ENCODE data around the gene NECTIN1.

NECTIN1 gene

GRCh38 chr11:119704849-119705248, 24.2 kb downstream of the NECTIN1 start:
- Mint-ChIP-seq H3K4me1 (peaks cover 4% of the 10 kb centered on the region), H3K36me3 (ENCODE audit: low read depth) (no peaks in the 10 kb centered on the region), H3K4me3 (no peak overlapping the region), H3K27ac (no peak overlapping the region), H3K27me3 (peaks cover 20% of the 10 kb centered on the region), H3K9me3 (no peaks in the 10 kb centered on the region)
- ATAC-seq, result no peak
- DNase-seq, result no peak

GRCh38 chr11:119701591-119702549, 27.1 kb downstream of the NECTIN1 start:
- no peak for DNase-seq
- Mint-ChIP-seq H3K36me3 (ENCODE audit: low read depth) (no peaks in the 10 kb centered on the region), H3K27me3 (peaks cover 1% of the 10 kb centered on the region), H3K4me1 (no peaks in the 10 kb centered on the region), H3K27ac (no peak overlapping the region), H3K9me3 (no peaks in the 10 kb centered on the region), H3K4me3 (no peak overlapping the region)
- ATAC-seq, result no peak

DNA sequence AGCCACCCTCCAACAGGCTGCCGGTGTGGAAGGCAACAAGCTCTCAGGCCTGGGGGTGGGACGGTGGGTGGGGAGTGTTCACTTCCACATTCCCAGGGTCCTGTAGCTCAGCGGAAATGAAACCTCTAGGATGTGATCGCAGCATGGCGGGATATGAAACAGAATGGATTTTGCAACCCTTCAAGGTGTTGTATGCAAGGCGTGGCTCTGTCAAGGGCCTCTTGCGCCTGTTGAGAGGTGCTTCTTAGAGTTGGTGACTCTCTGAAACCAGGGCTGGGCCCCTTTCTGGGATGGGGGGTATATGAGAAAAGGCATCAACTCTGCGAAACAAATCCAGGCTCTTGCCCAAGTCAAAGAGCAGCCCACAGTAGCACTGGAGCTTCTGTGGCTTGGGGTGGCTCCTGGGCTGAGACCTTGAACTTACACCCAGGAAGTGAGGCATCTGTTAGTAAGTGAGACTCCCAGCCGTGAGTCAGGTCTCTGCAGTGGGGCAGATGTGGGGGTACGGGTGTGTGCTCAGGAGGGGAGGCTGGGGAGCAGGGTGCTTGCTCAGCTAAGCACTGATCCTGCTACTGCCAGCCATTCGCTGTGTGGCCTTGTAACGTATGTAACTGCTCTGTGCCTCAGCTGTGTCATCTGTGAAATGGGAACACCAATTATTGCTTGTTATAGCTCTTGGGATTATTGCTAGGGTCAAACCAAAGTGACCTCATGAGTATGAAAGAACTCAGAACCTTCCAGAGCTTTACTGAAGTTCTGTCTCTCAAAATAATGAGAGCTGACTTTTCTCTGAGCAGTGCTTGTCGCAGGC, 28.3 kb downstream of the NECTIN1 start:
- ATAC-seq, result peak; percentile 70
- H3K27ac Mint-ChIP-seq, result no peak overlapping the region
- H3K27me3 Mint-ChIP-seq, result no peaks in the 10 kb centered on the region
- DNase-seq, result no peak
- no peaks in the 10 kb centered on the region for H3K36me3 Mint-ChIP-seq (ENCODE audit: low read depth)
- H3K4me3 Mint-ChIP-seq, result no peak overlapping the region
- H3K9me3 Mint-ChIP-seq, result no peaks in the 10 kb centered on the region
- H3K4me1 Mint-ChIP-seq, result no peaks in the 10 kb centered on the region

GRCh38 chr11:119700030-119700429, 29.0 kb downstream of the NECTIN1 start:
- H3K9me3 Mint-ChIP-seq, result no peaks in the 10 kb centered on the region
- DNase-seq, result no peak
- no peaks in the 10 kb centered on the region for H3K4me1 Mint-ChIP-seq
- H3K27me3 Mint-ChIP-seq, result no peaks in the 10 kb centered on the region
- ATAC-seq, result no peak
- H3K36me3 Mint-ChIP-seq (ENCODE audit: low read depth), result no peaks in the 10 kb centered on the region
- H3K4me3 Mint-ChIP-seq, result no peak overlapping the region
- H3K27ac Mint-ChIP-seq, result no peak overlapping the region

GRCh38 chr11:119699227-119699626, 29.8 kb downstream of the NECTIN1 start:
- no peaks in the 10 kb centered on the region for H3K27me3 Mint-ChIP-seq
- no peaks in the 10 kb centered on the region for H3K36me3 Mint-ChIP-seq (ENCODE audit: low read depth)
- H3K27ac Mint-ChIP-seq, result no peak overlapping the region
- DNase-seq (no peak), ATAC-seq (no peak)
- H3K4me3 Mint-ChIP-seq, result no peak overlapping the region
- H3K4me1 Mint-ChIP-seq, result peaks cover 6% of the 10 kb centered on the region
- no peaks in the 10 kb centered on the region for H3K9me3 Mint-ChIP-seq

GRCh38 chr11:119697882-119698281, 31.1 kb downstream of the NECTIN1 start:
- H3K27ac Mint-ChIP-seq, result no peak overlapping the region
- DNase-seq (no peak), ATAC-seq (no peak)
- H3K4me3 Mint-ChIP-seq, result no peak overlapping the region
- no peaks in the 10 kb centered on the region for H3K27me3 Mint-ChIP-seq
- H3K4me1 Mint-ChIP-seq, result peaks cover 16% of the 10 kb centered on the region
- H3K9me3 Mint-ChIP-seq, result no peaks in the 10 kb centered on the region
- H3K36me3 Mint-ChIP-seq (ENCODE audit: low read depth), result no peaks in the 10 kb centered on the region

- Mint-ChIP-seq H3K27ac (no peak overlapping the region), H3K4me3 (no peak overlapping the region), H3K36me3 (ENCODE audit: low read depth) (no peaks in the 10 kb centered on the region), H3K4me1 (peaks cover 19% of the 10 kb centered on the region), H3K9me3 (no peaks in the 10 kb centered on the region), H3K27me3 (no peaks in the 10 kb centered on the region)
- DNase-seq (no peak), ATAC-seq (no peak)
Observed at GRCh38 chr11:119697445-119697844, 31.6 kb downstream of the NECTIN1 start.

- no peak for DNase-seq
- no peak for ATAC-seq
- Mint-ChIP-seq H3K27me3 (no peaks in the 10 kb centered on the region), H3K36me3 (ENCODE audit: low read depth) (no peaks in the 10 kb centered on the region), H3K4me1 (peaks cover 21% of the 10 kb centered on the region), H3K9me3 (no peaks in the 10 kb centered on the region), H3K4me3 (no peak overlapping the region), H3K27ac (no peak overlapping the region)
Observed at GRCh38 chr11:119696378-119697222, 32.4 kb downstream of the NECTIN1 start.

DNA sequence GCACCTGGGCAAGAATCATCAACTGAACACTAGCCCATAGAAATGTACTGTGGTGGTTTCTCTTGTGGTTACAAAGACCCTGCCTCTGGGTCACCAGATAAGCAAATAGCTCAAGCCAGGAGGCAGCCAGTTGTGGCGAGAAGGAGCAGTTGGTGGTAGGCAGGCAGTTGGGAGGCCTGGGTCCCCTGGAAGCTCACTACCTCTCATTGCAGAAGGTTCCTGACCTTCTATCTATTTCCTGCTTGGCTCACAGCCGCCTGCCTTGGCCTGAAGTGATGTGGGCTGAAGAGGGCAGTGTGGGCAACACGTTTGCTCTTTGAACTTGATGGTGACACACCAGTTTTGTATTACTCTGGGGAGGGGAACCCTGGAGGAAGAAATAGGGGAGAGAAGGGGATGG, 34.7 kb downstream of the NECTIN1 start:
- DNase-seq, result no peak
- no peak overlapping the region for H3K27ac Mint-ChIP-seq
- peaks cover 33% of the 10 kb centered on the region for H3K4me1 Mint-ChIP-seq

GRCh38 chr11:119693253-119693815, 35.7 kb downstream of the NECTIN1 start:
- no peak overlapping the region for H3K27ac Mint-ChIP-seq
- no peaks in the 10 kb centered on the region for H3K36me3 Mint-ChIP-seq (ENCODE audit: low read depth)
- H3K4me1 Mint-ChIP-seq, result peaks cover 33% of the 10 kb centered on the region
- no peak overlapping the region for H3K4me3 Mint-ChIP-seq
- no peak for ATAC-seq
- no peak for DNase-seq
- no peaks in the 10 kb centered on the region for H3K9me3 Mint-ChIP-seq
- H3K27me3 Mint-ChIP-seq, result no peaks in the 10 kb centered on the region

More for the DNA sequence above, 34.7 kb downstream of the NECTIN1 start:
- no peaks in the 10 kb centered on the region for H3K36me3 Mint-ChIP-seq (ENCODE audit: low read depth)
- no peaks in the 10 kb centered on the region for H3K9me3 Mint-ChIP-seq
- no peak for ATAC-seq
- no peak overlapping the region for H3K4me3 Mint-ChIP-seq
- no peaks in the 10 kb centered on the region for H3K27me3 Mint-ChIP-seq

DNA sequence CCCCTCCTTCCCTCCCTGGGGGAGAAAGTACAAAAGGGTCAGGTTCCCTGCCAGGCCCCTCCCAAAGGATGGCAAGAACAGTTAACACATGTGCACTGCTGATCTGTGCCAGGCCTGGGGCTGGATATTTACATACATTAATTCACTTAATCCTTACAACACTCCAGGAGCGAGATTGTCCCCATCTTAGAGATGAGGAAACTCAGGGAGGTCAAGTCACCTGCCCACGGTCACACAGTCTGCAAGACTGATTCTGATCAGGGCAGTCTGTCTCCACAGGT, 36.5 kb downstream of the NECTIN1 start:
- Mint-ChIP-seq H3K36me3 (ENCODE audit: low read depth) (no peaks in the 10 kb centered on the region), H3K27ac (no peak overlapping the region), H3K4me1 (peaks cover 33% of the 10 kb centered on the region), H3K4me3 (no peak overlapping the region), H3K9me3 (no peaks in the 10 kb centered on the region), H3K27me3 (no peaks in the 10 kb centered on the region)
- DNase-seq (no peak), ATAC-seq (no peak)

DNA sequence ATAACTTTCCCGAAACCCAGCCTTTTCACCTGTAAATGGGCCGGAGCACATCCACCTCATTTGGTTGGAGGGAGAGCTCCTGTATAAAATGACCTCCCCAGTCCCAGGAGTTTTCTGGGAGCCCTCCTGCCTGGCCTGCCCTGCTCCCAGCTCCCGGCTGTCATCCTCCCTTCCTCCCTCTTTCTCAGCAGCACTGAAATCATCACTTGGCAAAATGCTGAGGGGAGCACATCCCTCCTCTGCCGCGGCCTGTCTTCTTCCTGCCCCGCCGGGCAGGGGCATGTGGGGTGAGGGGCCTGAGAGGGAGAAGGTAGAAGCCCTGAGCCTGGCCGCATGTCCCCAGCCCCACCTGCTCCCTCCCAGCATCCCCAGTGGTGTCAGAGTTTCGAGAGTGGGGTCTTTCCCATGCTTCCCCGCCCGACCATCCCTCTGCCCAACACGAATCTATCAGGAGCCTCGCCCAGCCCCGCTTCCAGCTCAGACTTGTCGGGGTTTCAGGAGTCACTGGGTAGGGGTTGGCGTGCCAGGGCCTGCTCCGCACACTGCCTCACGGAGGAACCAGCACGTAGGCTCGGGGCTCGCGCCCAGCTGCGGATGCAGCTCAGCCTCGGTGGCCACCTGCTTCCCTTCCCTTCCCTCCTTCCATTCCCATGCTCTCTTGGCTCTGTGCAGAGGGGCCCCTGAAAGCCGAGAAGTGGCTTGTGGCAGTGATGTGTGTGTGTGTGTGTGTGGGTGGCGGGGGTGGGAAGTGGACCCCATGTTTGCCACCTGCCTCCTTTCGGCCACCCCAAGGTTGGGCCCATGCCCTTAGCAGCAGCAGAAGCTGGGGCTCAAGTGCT, 37.1 kb downstream of the NECTIN1 start:
- Mint-ChIP-seq H3K27ac (no peak overlapping the region), H3K36me3 (ENCODE audit: low read depth) (no peaks in the 10 kb centered on the region), H3K4me1 (peaks cover 33% of the 10 kb centered on the region), H3K27me3 (no peaks in the 10 kb centered on the region), H3K9me3 (no peaks in the 10 kb centered on the region), H3K4me3 (no peak overlapping the region)
- ATAC-seq, result no peak
- no peak for DNase-seq

- peak; percentile 46 for DNase-seq
- ATAC-seq, result peak; percentile 53
- no peaks in the 10 kb centered on the region for H3K36me3 Mint-ChIP-seq (ENCODE audit: low read depth)
- H3K9me3 Mint-ChIP-seq, result no peaks in the 10 kb centered on the region
- peak overlapping the region; percentile 49 for H3K27ac Mint-ChIP-seq
- H3K4me1 Mint-ChIP-seq, result peaks cover 33% of the 10 kb centered on the region
- H3K4me3 Mint-ChIP-seq, result peak overlapping the region; percentile 9
- H3K27me3 Mint-ChIP-seq, result peaks cover 3% of the 10 kb centered on the region
Observed at GRCh38 chr11:119691020-119691666, 37.9 kb downstream of the NECTIN1 start.
